Epidermal melanocyte (primary cell): Measurements from ENCODE around the gene LIN52.

Experiments
- DNase-seq: peaks from one replicate; pipeline ENCODE4 v3.0.0; 2011; ENCODE audit warnings: low spot score; ENCODE audit not compliant: insufficient read length

Gene LIN52

DNA sequence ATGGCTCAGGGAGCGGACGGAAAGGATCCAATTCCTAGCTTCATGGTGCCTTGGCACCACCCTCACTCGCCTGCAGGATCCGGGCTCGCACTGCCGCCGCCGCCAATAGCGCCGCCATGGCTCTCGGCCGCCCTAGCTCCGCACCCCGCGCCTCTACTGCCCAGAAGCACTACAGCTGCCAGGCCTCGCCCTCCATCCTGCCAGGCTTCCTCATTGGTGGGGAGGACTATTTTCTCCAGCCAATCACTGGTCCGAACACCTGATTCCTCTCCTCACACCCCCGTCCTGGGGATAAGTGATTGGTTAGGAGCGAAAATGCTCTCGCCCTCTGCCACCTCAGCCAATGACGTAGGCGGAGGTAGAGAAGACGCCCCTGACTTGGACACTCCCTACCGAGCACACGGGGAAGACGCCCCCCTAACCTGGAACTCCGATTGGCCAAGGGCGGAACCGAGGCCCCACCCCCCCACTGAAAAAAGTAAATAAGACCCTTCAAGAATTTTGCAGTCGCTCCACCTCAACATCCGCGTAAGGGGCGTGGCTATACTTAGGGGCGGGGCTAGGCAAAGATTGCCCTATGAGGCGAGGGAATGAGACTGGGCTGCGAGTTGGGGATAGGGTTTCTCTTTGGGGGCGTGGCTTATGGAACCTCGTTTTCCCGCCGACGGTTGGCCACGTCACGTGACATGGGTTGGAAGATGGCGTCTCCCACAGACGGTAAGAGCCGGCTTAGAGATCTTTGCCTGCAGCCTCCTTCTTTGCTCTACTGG lies at the start of gene LIN52, which contains the start of gene ALDH6A1:
Gene LIN52, plus strand, starts transcription at position 680 of the 770 bp plus-strand sequence. Its CDS starts 19 bp downstream, at position 699.
Gene ALDH6A1, minus strand, starts transcription at position 177 of the 770 bp plus-strand sequence. Its CDS starts 59 bp downstream, at position 118.
- peak; percentile 99 for DNase-seq

DNA sequence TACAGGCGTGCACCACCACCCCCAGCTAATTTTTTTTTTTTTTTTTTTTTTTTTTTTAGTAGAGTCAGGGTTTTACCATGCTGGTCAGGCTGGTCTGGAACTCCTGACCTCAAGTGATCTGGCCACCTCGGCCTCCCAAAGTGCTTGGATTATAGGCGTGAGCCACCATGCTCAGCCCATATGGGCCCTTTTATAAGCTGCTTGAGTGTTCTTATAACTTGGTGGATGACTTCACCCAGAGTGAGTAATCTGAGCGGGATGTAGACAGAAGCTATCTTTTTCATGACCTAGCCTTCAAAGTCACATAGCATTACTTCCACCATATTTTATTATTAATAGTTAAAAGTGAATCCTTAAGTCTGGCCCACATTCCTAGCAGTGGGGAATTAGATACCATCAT lies 49.2 kb upstream of the LIN52 start:
- no peak for DNase-seq

DNA sequence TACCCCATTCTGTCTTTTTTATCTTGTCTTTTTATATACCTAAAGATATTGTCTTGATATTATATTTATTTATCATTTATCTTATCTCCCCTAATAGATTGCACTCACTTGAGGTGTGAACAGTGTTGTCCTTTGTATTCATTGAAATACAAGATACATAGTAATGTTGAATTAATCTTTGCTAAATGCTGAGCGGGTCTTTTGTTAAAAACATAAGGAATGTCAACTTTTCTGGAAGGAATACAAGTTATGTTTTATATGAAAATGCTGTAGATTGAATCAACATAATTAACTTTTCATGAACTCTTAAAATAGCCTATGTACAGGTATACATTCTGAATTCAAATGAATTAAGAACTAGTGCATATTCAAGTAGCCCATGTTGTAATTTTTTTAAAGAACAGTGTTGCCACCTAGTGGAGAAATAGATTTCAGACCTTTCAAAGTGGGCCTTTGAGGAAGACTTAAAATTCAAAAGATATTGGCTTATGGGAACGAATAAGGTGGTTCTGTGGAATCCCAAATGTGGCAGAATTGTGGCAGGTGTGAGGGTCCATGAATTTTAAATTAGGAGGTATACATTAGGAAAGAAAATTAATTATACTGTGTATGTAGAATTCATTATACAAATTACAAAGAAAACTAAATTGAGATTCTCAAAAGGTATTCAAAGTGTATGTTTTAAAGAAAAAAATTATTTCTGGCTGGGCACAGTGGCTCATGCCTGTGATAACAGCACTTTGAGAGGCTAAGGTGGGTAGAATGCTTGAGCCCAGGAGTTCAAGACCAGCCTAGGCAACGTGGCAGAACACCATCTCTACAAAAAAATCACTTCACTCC lies 46.5 kb upstream of the LIN52 start:
- DNase-seq, result peak; percentile 53

DNA sequence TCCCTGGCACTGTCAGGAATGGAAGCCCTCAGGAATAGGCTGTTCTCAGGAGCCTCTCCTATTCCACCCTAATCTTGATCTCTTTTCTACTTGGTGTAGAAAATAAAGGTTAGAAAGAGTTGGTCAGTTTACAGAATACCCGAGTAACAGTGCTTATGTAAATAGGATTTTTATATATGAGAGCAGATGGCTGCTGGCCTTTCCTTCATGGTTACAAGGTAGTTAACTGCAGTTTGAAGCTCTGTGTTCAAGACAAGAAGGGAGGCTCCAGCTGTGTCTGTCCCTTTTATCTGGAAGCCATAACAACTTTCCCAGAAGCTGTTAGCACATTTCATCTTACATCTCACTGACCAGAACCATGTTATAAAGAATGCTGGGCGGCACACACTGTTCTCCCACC lies 42.5 kb upstream of the LIN52 start:
- no peak for DNase-seq

- no peak for DNase-seq
Measured at GRCh38 chr14:74045522-74045921, 39.2 kb upstream of the LIN52 start.

- no peak for DNase-seq
Measured at GRCh38 chr14:74048281-74048680, 36.5 kb upstream of the LIN52 start.

DNA sequence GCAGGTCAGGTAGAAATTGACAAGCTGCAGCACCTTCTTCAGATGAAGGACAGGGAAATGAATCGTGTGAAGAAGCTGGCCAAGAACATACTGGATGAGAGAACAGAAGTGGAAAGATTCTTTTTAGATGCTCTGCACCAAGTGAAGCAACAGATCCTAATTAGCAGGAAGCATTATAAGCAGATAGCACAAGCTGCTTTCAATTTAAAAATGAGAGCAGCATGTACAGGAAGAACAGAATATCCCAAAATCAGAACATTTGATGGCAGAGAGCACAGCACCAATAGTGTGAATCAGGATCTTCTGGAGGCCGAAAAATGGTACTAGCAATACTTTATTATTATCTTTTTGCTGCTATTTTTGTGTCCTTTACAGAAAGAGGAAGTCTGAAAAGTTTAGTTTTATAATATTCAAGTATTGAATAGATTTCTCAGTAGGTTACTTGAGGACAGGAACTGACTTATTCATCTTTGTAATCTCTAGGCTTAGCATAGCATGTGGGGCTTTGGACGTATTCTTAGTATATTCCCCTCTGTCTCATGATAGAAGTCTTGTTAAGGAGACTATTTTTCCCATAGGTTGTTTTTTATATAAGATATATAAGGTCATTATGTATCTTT lies 34.8 kb upstream of the LIN52 start:
- no peak for DNase-seq

DNA sequence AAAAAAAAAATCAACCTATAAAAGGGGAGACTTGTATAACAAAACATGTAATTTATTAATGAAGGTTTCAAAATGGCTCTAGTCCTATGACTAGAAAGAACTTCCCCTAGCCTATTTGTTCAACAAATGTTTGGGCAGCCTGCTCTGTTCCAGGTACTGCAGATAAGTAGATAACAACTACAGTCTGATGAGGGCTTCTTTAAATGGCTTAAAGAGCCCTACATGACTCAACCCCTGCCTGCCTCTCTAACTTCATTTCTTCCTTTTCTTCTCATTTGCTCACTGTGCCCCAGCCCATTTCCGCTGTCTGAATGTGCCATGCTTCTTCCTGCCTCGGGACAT lies 22.0 kb upstream of the LIN52 start:
- DNase-seq, result no peak

- no peak for DNase-seq
Measured at GRCh38 chr14:74064426-74064825, 20.3 kb upstream of the LIN52 start.

GRCh38 chr14:74064883-74065282 lies 19.9 kb upstream of the LIN52 start:
- no peak for DNase-seq

DNA sequence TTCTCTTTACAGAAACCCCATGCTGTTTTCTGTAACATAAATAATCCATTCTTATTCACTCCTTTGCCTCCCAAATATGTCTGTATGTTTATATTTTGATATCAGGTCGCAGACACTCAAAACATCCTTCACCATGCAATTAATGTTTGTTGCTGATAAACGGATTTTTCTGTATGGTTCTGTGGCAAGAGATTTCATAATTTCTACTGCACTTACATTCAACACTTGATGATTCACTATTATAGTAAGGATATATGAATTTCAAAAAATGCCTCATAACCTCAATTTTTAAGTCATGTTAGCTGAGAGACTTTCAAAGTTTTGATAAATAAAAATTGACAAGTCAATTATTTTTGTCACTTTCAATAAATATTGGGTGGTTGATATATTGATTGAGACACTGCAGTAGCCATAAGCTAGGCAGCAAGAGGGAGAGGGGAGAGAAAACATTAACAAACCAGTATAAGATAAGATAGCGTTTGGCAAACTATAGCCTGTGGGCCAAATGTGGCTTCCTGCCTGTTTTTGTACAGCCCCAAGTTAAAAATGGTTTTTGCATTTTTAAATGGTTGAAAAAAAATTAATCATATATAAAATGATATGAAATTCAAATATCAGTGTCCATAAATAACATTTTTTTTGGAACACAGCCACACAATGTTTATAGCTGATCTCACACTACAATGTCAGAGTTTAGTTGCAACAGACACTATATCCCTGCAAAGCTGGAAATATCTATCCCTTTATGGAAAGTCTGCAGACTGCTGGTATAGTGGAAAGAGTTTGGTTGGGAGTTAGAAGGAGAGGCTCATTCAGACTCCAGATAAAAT lies 18.8 kb upstream of the LIN52 start:
- DNase-seq, result no peak

DNA sequence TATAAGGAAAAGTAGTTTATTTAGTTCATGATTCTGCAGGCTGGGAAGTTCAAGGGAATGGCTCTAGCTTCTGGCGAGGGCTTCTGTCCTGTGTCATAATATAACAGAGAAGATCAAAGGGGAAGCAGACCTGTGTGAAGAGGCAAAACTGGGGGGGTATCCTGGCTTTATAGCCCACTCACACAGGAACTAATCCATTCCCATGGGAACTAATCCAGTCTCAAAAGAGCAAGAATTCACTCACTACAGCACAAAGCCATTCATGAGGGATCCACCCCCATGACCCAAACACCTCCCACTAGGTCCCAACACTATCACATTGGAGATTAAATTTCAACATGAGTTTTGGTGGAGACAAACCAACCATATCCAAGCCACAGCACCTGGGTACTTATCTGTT lies 7.4 kb upstream of the LIN52 start:
- DNase-seq, result no peak

DNA sequence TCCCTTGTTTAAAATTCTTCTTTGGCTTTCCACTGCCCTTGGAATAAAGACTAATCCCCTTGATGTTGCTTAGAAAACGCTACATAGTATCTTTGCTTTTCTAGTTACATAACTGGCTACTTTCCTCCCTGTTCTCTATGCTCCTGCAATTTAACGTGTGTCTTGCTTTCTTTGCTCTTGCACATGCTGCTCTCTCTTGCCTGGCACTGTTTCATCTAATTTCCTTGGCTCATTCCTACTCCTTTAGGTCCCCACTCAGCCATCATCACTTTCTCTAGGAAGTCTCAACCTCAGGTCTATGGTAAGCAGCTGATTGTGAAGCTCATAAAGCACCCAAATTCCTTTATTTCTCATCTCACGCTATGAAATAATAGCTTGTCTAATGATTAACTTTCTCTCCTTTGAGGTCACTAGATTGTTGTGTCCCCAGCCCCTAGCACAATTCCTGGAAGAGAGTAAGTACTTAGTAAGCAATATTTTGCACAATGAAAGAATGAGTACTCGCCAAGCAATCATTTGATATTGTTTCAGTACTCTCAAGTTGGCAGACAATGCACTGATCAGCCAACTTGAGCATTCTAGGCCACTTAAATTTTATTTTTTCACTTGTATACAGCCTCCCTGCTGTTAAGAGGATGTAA lies 3.8 kb upstream of the LIN52 start:
- no peak for DNase-seq

- DNase-seq, result no peak
Measured at GRCh38 chr14:74081491-74081890, 3.3 kb upstream of the LIN52 start.

GRCh38 chr14:74083161-74083560 lies 1.6 kb upstream of the LIN52 start:
- DNase-seq, result no peak

DNA sequence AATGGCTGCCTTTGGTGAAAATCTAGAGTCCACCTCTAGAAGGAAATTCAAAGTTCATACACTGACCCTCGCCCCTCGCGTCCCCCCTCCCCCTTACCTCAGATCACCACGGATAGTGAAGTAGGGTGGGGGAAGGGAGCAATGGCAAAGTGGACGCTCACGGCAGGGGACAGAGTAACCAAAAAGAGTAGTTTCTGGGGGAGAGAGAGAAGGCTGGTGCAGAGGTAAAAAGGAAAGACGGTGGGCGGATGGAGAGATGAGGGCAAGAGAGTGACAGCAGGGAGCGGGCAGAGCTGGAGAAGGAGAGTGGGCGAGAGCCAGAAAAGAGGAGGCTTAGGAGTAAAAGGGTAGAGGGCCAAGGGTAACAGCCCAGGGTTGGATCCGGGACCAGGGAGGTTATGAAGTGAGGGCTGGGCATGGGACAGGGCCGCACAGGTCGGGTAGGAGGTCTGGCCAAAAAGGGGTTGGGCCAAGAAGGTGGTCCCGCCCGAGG lies 926 bp upstream of the LIN52 start:
- DNase-seq, result peak; percentile 32

- no peak for DNase-seq
Measured at GRCh38 chr14:74085047-74085637, 386 bp downstream of the LIN52 start.

DNA sequence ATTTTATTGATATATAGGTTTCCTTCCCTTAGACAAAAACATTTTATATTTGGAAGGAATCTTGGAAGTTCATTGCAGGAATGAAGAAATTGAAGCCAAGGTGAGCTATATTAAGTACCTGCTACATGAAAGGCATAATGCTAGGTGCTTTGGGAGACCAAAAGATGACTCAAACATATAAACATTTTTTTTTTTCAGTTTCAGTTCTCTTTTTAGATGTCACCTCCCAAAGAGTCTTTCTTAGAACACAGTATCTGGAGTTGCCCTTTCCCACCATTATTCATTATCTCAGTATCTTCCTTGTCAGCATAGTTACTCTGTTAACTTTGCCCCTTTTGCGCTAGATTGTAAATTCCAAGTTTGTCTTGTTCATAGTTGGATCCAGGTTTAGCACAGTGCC lies 1.1 kb downstream of the LIN52 start:
- DNase-seq, result no peak

GRCh38 chr14:74089251-74090020 lies 4.7 kb downstream of the LIN52 start:
- no peak for DNase-seq
